Keratinocyte (primary cell): ENCODE results near the gene NELL1. TPM values are rescaled to one million over a fixed set of nuclear protein-coding genes. Genes with fewer than 3 reads are reported as not detected.

Experiments used
- DNase-seq: peaks from one replicate; pipeline ENCODE4 v3.0.0-alpha.2; 2011; ENCODE audit warnings: low read depth, missing footprints, low spot score
- FAIRE-seq: peaks from 2 replicates; lab custom pipeline; 2011; peaks lifted over from hg19 to GRCh38; lab: Jason Lieb, UNC
- H2AFZ ChIP-seq: 2 replicates; pipeline ENCODE4 v1.6.0; 2012; ENCODE audit warnings: low read length, control low read depth, inconsistent platforms; ENCODE audit not compliant: control insufficient read depth
- H3K27ac ChIP-seq: 2 replicates; pipeline ENCODE4 v1.5.1; 2011; ENCODE audit warnings: low read length; ENCODE audit not compliant: control insufficient read depth, insufficient read depth
- H3K27me3 ChIP-seq: 3 replicates; pipeline ENCODE4 v1.6.0; 2011; ENCODE audit warnings: low read length; ENCODE audit not compliant: control insufficient read depth, insufficient read depth; ENCODE audit errors: extremely low read depth
- H3K36me3 ChIP-seq, 2 experiments: 2 replicates in 1 of 2; 3 replicates in 1 of 2; pipeline ENCODE4 v1.5.1; 2011; ENCODE audit warnings: low read length in 2 of 2, mild to moderate bottlenecking in 1 of 2; ENCODE audit not compliant: control insufficient read depth in 2 of 2, insufficient read depth in 2 of 2; ENCODE audit errors: extremely low read depth in 1 of 2
- H3K4me1 ChIP-seq: 3 replicates; pipeline ENCODE4 v1.5.1; 2011; ENCODE audit warnings: low read length; ENCODE audit not compliant: control insufficient read depth, insufficient read depth; ENCODE audit errors: extremely low read depth
- H3K4me2 ChIP-seq: 3 replicates; pipeline ENCODE4 v1.6.0; 2011; ENCODE audit warnings: low read depth, low read length; ENCODE audit not compliant: control insufficient read depth, insufficient read depth; ENCODE audit errors: extremely low read depth
- H3K4me3 ChIP-seq, 3 experiments: fragments of 200-600 bp in 1 of 3; sonication (generic) in 1 of 3; 2 replicates in 2 of 3; 3 replicates in 1 of 3; pipeline ENCODE4 v1.5.1; 2011 to 2016; ENCODE audit warnings: low read length in 3 of 3, mild to moderate bottlenecking in 3 of 3, control low read depth in 2 of 3, inconsistent platforms in 1 of 3, low read depth in 1 of 3, mixed read lengths in 1 of 3, mixed run types in 1 of 3, moderate library complexity in 1 of 3; ENCODE audit not compliant: control insufficient read depth in 2 of 3, insufficient read depth in 2 of 3; ENCODE audit errors: extremely low read depth in 1 of 3
- H3K79me2 ChIP-seq: 2 replicates; pipeline ENCODE4 v1.6.0; 2012; ENCODE audit warnings: low read length; ENCODE audit not compliant: control insufficient read depth, insufficient read depth
- H3K9ac ChIP-seq: 3 replicates; pipeline ENCODE4 v1.6.0; 2011; ENCODE audit warnings: low read length; ENCODE audit not compliant: control insufficient read depth, insufficient read depth; ENCODE audit errors: extremely low read depth
- H3K9me1 ChIP-seq: 3 replicates; pipeline ENCODE4 v1.6.0; 2011; ENCODE audit warnings: low read length; ENCODE audit not compliant: control insufficient read depth, insufficient read depth; ENCODE audit errors: extremely low read depth
- H3K9me3 ChIP-seq: 2 replicates; pipeline ENCODE4 v1.5.1; 2012; ENCODE audit warnings: low read depth, low read length; ENCODE audit not compliant: control insufficient read depth
- H4K20me1 ChIP-seq: 3 replicates; pipeline ENCODE4 v1.6.0; 2011; ENCODE audit warnings: low read length; ENCODE audit not compliant: control insufficient read depth, insufficient read depth; ENCODE audit errors: extremely low read depth
- EZH2 ChIP-seq: IDR thresholded peaks from one replicate; pipeline ENCODE4 v1.6.1; 2012; ENCODE audit warnings: inconsistent platforms, mild to moderate bottlenecking, low read length, moderate library complexity
- dilution Hi-C: fragments of 300-500 bp; cut with MboI; formaldehyde crosslinking; loops from one replicate; pipeline ENCODE4 v1.7.0; 2020; ENCODE audit warnings: low sequenced_read_pairs; ENCODE audit not compliant: extremely low pct_ligation_motif_present
- polyA plus RNA-seq, 5 experiments: library from polyadenylated mRNA; depleted of rRNA in 3 of 5; stranded (reverse) in 3 of 5; stranded (forward) in 1 of 5; unstranded in 1 of 5; fragments of >200 nt; gene quantifications; 1 replicate in 1 of 5; 2 replicates in 3 of 5; 3 replicates in 1 of 5; pipeline versions ENCODE4 v1.2.1 to v1.2.3, GENCODE V29; 2011 to 2012; ENCODE audit warnings: missing spikeins in 2 of 5, low read depth in 1 of 5, low replicate concordance in 1 of 5
- TF ChIP-seq, protein P1 (sequence below), 3 experiments: IDR thresholded peaks in 1 of 3; conservative IDR thresholded peaks in 1 of 3; optimal IDR thresholded peaks in 1 of 3; 2 replicates in 2 of 3; 3 replicates in 1 of 3; pipeline versions ENCODE3 to v1.5.1; 2011; ENCODE audit warnings: low read length in 3 of 3, mild to moderate bottlenecking in 3 of 3, moderate library complexity in 2 of 3, control low read depth in 1 of 3, inconsistent platforms in 1 of 3; ENCODE audit not compliant: insufficient read depth in 2 of 3; ENCODE audit errors: extremely low read depth in 1 of 3

The NELL1 gene
- polyA plus RNA-seq, 1 donor (not counting 4 experiments of a cell fraction or from before 2014, with no cell fraction given), result not detected

DNA sequence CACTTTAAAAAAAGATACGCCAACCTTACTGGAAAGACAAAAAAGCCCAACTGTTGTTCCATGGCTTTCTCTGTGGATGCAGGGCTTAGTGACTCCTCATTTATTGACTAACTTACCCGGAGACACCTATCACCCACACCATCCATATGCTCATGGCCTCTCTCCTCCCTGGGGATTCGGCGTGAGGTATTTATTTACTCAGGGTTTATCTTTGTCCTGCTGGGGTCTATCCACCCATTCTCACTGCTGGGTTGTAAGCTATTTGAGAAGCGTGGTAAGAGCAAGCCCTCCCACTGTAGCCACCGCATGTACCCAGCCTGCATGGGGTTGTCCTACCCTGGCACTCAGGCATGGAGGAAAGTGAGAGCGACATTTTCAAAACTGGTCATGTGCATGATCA, 93.6 kb downstream of the NELL1 start:
- FAIRE-seq (no peak), DNase-seq (no peak)
- no peaks in the 10 kb centered on the region for H4K20me1 ChIP-seq
- dilution Hi-C loops, result no loop called here
- H3K27ac ChIP-seq, result no peak overlapping the region
- H3K36me3 ChIP-seq, result no peaks in the 10 kb centered on the region
- peaks cover 3% of the 10 kb centered on the region for H3K9me3 ChIP-seq
- no peaks in the 10 kb centered on the region for H3K79me2 ChIP-seq
- H3K4me3 ChIP-seq, result no peak overlapping the region
- TF ChIP-seq, protein P1, sequence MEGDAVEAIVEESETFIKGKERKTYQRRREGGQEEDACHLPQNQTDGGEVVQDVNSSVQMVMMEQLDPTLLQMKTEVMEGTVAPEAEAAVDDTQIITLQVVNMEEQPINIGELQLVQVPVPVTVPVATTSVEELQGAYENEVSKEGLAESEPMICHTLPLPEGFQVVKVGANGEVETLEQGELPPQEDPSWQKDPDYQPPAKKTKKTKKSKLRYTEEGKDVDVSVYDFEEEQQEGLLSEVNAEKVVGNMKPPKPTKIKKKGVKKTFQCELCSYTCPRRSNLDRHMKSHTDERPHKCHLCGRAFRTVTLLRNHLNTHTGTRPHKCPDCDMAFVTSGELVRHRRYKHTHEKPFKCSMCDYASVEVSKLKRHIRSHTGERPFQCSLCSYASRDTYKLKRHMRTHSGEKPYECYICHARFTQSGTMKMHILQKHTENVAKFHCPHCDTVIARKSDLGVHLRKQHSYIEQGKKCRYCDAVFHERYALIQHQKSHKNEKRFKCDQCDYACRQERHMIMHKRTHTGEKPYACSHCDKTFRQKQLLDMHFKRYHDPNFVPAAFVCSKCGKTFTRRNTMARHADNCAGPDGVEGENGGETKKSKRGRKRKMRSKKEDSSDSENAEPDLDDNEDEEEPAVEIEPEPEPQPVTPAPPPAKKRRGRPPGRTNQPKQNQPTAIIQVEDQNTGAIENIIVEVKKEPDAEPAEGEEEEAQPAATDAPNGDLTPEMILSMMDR (optimal IDR thresholded peaks at IDR 0.05 in 1 of 3, IDR thresholded peaks at IDR 0.05 in 1 of 3, conservative IDR thresholded peaks at IDR 0.05 in 1 of 3; ENCODE audit: extremely low read depth in 1 of 3, insufficient read depth in 2 of 3, low read length in 3 of 3), result no peak
- no peak for TF ChIP-seq EZH2
- H3K4me1 ChIP-seq, result no peaks in the 10 kb centered on the region
- no peaks in the 10 kb centered on the region for H3K27me3 ChIP-seq
- no peak overlapping the region for H3K9ac ChIP-seq
- H3K4me2 ChIP-seq, result no peak overlapping the region
- H2AFZ ChIP-seq, result no peak overlapping the region
- H3K9me1 ChIP-seq, result no peaks in the 10 kb centered on the region

DNA sequence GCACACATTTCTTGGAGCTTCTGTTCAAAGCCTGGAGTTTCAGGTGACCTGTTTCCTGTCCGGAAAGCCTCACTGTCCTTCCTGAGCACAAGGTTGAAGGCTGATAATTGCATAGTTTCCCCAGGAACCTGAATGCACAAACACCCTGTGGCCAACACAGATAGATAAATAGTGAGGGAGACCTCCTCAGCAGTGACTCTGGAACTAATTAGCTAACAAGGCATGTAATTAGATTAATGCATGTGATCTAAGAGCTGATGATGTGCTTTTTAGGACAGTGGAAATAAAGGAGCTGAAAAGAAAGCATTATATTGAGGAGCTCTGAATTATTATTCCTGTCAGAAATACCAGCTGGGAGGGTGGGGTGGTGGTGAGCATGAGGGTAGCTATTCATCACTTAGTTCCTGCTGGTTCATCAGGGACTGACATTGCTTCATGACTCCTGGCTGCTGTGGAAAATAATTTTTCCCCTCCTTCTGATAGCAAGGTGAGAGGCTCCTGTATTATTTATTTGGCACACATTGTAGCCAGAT, 101.1 kb downstream of the NELL1 start:
- H3K36me3 ChIP-seq, result no peaks in the 10 kb centered on the region
- H3K27ac ChIP-seq, result no peak overlapping the region
- no peak overlapping the region for H3K4me3 ChIP-seq
- no peaks in the 10 kb centered on the region for H3K9me1 ChIP-seq
- dilution Hi-C loops, result no loop called here
- TF ChIP-seq, protein P1 (optimal IDR thresholded peaks at IDR 0.05 in 1 of 3, IDR thresholded peaks at IDR 0.05 in 1 of 3, conservative IDR thresholded peaks at IDR 0.05 in 1 of 3; ENCODE audit: extremely low read depth in 1 of 3, insufficient read depth in 2 of 3, low read length in 3 of 3), result no peak
- TF ChIP-seq EZH2, result no peak
- no peaks in the 10 kb centered on the region for H4K20me1 ChIP-seq
- FAIRE-seq (no peak), DNase-seq (no peak)
- H3K4me1 ChIP-seq, result no peaks in the 10 kb centered on the region
- no peak overlapping the region for H2AFZ ChIP-seq
- no peaks in the 10 kb centered on the region for H3K27me3 ChIP-seq
- H3K9ac ChIP-seq, result no peak overlapping the region
- H3K4me2 ChIP-seq, result no peak overlapping the region
- H3K9me3 ChIP-seq, result no peaks in the 10 kb centered on the region
- no peaks in the 10 kb centered on the region for H3K79me2 ChIP-seq
